HepG2 (cell line): ENCODE results near the gene CORO7. TPM values are rescaled to one million over a fixed set of nuclear protein-coding genes. Genes with fewer than 3 reads are reported as not detected.
A peak's percentile ranks its signal among the peaks of the same experiment; 100 is the strongest.

ENCODE experiments used
- AKNA ChIP-seq: sonication (generic); formaldehyde crosslinking; IDR thresholded peaks from 2 replicates; pipeline ENCODE4 v1.4.0; 2020; ENCODE audit warnings: missing genetic modification reagents, borderline replicate concordance
- CREB1 ChIP-seq, 2 experiments: fragments of 450-650 bp in 1 of 2; IDR thresholded peaks; 2 replicates each; pipeline ENCODE4 v1.6.1; 2016 to 2017; ENCODE audit warnings: control low read depth in 1 of 2, mild to moderate bottlenecking in 1 of 2, missing compliant biosample characterization in 1 of 2, missing genetic modification characterization in 1 of 2
- EZH2 ChIP-seq: conservative IDR thresholded peaks from 2 replicates; pipeline ENCODE4 v1.6.1; 2012; ENCODE audit warnings: mild to moderate bottlenecking, low read depth, low read length, moderate library complexity
- FLYWCH1 ChIP-seq: sonication (generic); formaldehyde crosslinking; IDR thresholded peaks from 2 replicates; pipeline ENCODE4 v1.8.1; 2023; ENCODE audit warnings: mild to moderate bottlenecking, missing genetic modification reagents
- MYNN ChIP-seq: sonication (generic); formaldehyde crosslinking; IDR thresholded peaks from 2 replicates; pipeline ENCODE4 v1.4.0; 2020; ENCODE audit warnings: mild to moderate bottlenecking, low read depth, missing genetic modification reagents
- RBM39 ChIP-seq: fragments of 200-400 bp; formaldehyde crosslinking; IDR thresholded peaks from one replicate; pipeline ENCODE4 v1.6.1; 2018; ENCODE audit warnings: antibody characterized with exemption, mild to moderate bottlenecking, low read depth, low read length; ENCODE audit not compliant: poor library complexity, severe bottlenecking
- RFXAP ChIP-seq: sonication (generic); formaldehyde crosslinking; IDR thresholded peaks from 2 replicates; pipeline ENCODE4 v1.4.0; 2020; ENCODE audit warnings: missing genetic modification reagents, borderline replicate concordance
- U2AF2 ChIP-seq: fragments of 200-400 bp; formaldehyde crosslinking; IDR thresholded peaks from 2 replicates; pipeline ENCODE4 v1.6.1; 2017; ENCODE audit warnings: low read depth, mild to moderate bottlenecking, low read length
- UBTF ChIP-seq: sonication (generic); formaldehyde crosslinking; IDR thresholded peaks from 2 replicates; pipeline ENCODE4 v1.4.0; 2020; ENCODE audit warnings: mild to moderate bottlenecking, missing genetic modification reagents
- YY1 ChIP-seq: IDR thresholded peaks from 2 replicates; pipeline ENCODE4 v1.6.1; 2011; ENCODE audit warnings: low read length, low read depth, moderate library complexity, mild to moderate bottlenecking; ENCODE audit not compliant: insufficient read depth, insufficient replicate concordance
- ZFP36 ChIP-seq: fragments of 150-350 bp; IDR thresholded peaks from 2 replicates; pipeline ENCODE4 v1.6.1; 2018; ENCODE audit warnings: borderline replicate concordance, low read length, low read depth; ENCODE audit not compliant: partially characterized antibody
- ZMAT3 ChIP-seq: sonication (generic); formaldehyde crosslinking; conservative IDR thresholded peaks from 2 replicates; pipeline ENCODE4 v1.7.0; 2021; ENCODE audit warnings: missing genetic modification reagents
- ZNF263 ChIP-seq: sonication (generic); formaldehyde crosslinking; IDR thresholded peaks from 2 replicates; pipeline ENCODE4 v1.4.0; 2020; ENCODE audit warnings: missing genetic modification reagents
- ZNF292 ChIP-seq: sonication (generic); formaldehyde crosslinking; IDR thresholded peaks from 2 replicates; pipeline ENCODE4 v1.8.1; 2022; ENCODE audit warnings: mild to moderate bottlenecking, low read depth, missing genetic modification reagents, borderline replicate concordance
- ZNF329 ChIP-seq: sonication (generic); formaldehyde crosslinking; IDR thresholded peaks from 2 replicates; pipeline ENCODE4 v1.9.0; 2021; ENCODE audit warnings: low read depth, mild to moderate bottlenecking, missing genetic modification reagents
- ZNF768 ChIP-seq: sonication (generic); formaldehyde crosslinking; IDR thresholded peaks from 2 replicates; pipeline ENCODE4 v1.4.0; 2020; ENCODE audit warnings: missing genetic modification reagents
- ZSCAN9 ChIP-seq: IDR thresholded peaks from 2 replicates; pipeline ENCODE4 v1.6.1; 2016; ENCODE audit warnings: borderline replicate concordance
- polyA plus RNA-seq, 8 experiments: library from polyadenylated mRNA; depleted of rRNA in 3 of 8; stranded (reverse) in 7 of 8; unstranded in 1 of 8; fragments of >200 nt; fragmentation: Illumina TruSeq in 4 of 8; extraction: Trizol in 4 of 8; gene quantifications; 2 replicates each; pipeline versions ENCODE4 v1.2.1 to v1.2.3, GENCODE V29; 2011 to 2016; ENCODE audit warnings: low read depth in 4 of 8, missing spikeins in 1 of 8, mixed read lengths in 1 of 8; ENCODE audit not compliant: insufficient read depth in 1 of 8
- total RNA-seq, 5 experiments: library from RNA; depleted of rRNA; stranded (reverse); fragments of >200 nt; fragmentation: Illumina TruSeq; extraction: Trizol; gene quantifications; 2 replicates each; pipeline ENCODE4 v1.2.3, GENCODE V29; 2016; ENCODE audit warnings: low read depth in 1 of 5

Gene CORO7
- total and polyA plus RNA-seq, 2 of the 13 experiments (the other 11 are each of a cell fraction or from before 2014, with no cell fraction given), result 9.9 to 14.3 TPM

DNA sequence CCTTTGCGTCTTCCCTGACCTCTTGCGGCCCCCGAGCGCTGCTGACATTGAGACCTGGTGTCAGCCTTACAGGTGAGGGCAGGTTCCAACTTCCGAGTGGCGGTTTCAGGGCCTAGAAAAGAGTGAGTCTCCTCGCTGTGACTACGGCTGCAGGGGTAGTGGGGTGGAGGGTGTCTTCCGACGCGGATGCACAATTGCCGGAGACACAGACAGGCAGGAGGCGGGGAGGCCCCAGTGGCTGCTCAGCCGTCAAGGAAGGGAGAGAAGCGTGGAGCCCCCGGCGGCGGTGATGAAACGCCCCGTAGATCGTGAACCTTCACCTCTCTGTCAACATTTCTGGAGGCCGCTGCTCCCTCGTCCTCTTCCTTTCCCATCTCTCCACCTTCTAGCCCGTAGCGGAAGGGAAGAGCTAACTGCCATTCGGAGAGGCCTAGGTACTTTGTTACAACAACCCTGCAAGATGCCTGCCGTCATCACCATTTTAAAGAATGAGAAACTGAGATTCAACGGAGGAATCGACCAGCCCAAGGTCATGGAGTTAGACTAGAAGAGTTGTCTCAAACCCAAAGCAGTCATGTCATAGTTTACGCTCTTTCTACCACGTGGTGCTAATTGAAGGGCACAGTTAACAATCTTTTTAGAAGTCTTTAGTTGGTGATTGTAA lies 9.8 kb upstream of the CORO7 start (continued):
- no peak for TF ChIP-seq AKNA (CRISPR knock-in tag)
- TF ChIP-seq FLYWCH1 (CRISPR knock-in tag), result no peak
- no peak for TF ChIP-seq YY1
- peak; percentile 82; the same call in 1 of the 2 replicates for TF ChIP-seq ZNF329 (CRISPR knock-in tag)
- TF ChIP-seq ZMAT3 (CRISPR knock-in tag), result peak; percentile 76; the same call in 1 of the 2 replicates
- no peak for TF ChIP-seq EZH2
- peak; percentile 48; the same call in 1 of the 2 replicates for TF ChIP-seq ZSCAN9
- TF ChIP-seq ZNF292 (CRISPR knock-in tag), result no peak
- no peak for TF ChIP-seq ZFP36
- no peak; the same call in 1 of the 2 replicates for TF ChIP-seq MYNN (CRISPR knock-in tag)
- no peak for TF ChIP-seq U2AF2
- peak; percentile 32 for TF ChIP-seq RFXAP (CRISPR knock-in tag)
- peak; percentile 44; the same call in 1 of the 2 replicates for TF ChIP-seq ZNF263 (CRISPR knock-in tag)
- 0 out of 2 replicates have a peak, but pooled peaks have one; percentile 34 for TF ChIP-seq ZNF768 (CRISPR knock-in tag)
- TF ChIP-seq UBTF (CRISPR knock-in tag), result peak; percentile 93
- 0 out of 2 replicates have a peak, but pooled peaks have one; percentile 33 for TF ChIP-seq CREB1 (IDR thresholded peaks at IDR 0.05)
- peak; percentile 50 for TF ChIP-seq CREB1 (CRISPR knock-in tag; IDR thresholded peaks at IDR 0.05)
- no peak for TF ChIP-seq RBM39
